Measurements from ENCODE around the gene GPHA2.

DNA sequence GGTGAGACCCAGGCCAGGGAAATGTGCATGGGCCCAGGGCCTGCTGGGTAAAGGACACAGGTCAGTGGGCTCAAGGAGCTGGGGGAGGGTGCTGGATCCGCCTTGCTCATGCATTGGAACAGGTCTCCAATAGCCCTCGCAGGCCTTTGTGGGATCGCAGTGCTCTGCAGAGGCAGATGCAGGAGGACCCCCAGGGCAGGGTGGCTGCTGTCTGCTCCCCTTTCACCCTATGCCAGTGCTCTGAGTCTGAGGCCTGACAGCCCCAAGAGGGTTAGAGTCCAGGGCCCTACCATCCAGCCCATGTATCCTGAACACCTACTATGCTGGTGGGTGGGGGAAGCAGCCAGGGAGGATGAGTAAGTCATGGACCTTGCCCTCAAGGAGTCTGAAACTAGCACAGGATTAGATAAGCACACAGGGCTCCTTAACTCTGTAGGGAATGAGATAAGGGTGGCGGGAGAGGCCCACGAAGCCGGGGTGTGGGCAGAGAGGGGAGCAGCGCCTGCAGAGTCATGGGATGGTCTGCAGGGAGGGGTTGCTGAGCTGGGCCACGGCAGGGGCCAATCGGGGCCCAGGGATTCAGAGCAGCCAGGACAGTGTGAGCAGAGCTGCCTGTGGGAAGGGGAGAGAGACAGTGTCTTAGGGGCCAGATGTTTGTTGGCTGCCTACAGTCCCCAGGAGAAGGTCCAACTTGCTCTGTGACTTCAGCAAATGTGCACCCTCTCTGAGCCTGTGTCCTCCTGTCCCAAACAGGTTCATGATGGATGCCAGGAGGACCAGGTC, 46.8 kb downstream of the GPHA2 start:
- TF ChIP-seq POLR2AphosphoS5 (IDR thresholded peaks at IDR 0.05) (peak in 2 of 3 donors; percentile 52 to 76), CTCF (IDR thresholded peaks at IDR 0.05) (no peak), EP300 (IDR thresholded peaks at IDR 0.05) (no peak), POLR2A (IDR thresholded peaks at IDR 0.05) (no peak)

Data from stomach (tissue), 4 donors.